Right kidney (tissue), 1 donor: ENCODE results near the gene ORAI3.

Experiments used
- DNase-seq: peaks from one replicate; pipeline ENCODE4 v3.0.0-alpha.2; 2016

ORAI3 gene

DNA sequence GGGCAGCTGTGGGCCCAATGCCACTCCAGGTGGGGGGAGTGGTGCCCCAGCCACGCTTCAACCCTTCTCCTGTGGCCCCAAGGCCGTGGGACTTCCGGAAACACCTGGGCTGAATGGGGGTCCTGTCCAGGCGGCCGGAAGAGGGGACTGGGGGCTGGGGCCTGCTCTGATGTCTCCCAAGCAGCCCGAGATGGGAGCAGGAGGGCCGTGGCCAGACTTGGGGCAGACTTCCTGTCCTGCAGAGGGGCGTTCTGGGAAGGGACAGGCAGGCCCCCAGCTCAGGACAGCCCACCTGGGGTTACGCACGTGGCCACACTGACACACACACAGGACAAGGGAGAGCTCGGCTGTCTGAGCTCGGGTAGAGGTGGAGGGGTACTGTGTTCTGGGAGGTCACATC, 41.2 kb downstream of the ORAI3 start:
- no peak for DNase-seq

DNA sequence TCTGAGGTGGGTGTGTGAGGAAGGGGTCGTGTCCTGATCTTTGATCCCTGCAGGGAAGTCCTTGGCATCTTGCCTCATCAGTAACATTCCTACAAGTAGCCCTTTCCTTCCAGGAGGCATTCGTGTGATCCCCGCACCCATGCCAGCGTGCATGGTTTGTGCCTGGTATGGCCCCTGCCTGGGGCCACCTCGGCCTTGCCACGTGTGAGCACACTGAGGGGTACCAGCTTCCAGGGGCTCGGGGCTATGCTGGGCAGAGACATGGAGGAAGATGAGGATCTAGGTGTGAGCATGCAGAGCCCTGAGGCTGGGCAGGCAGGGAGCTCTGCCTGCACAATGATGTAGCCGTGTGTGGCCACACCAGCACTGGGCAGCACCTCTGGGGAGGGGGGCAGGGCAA, 42.2 kb downstream of the ORAI3 start:
- DNase-seq: no peak

DNA sequence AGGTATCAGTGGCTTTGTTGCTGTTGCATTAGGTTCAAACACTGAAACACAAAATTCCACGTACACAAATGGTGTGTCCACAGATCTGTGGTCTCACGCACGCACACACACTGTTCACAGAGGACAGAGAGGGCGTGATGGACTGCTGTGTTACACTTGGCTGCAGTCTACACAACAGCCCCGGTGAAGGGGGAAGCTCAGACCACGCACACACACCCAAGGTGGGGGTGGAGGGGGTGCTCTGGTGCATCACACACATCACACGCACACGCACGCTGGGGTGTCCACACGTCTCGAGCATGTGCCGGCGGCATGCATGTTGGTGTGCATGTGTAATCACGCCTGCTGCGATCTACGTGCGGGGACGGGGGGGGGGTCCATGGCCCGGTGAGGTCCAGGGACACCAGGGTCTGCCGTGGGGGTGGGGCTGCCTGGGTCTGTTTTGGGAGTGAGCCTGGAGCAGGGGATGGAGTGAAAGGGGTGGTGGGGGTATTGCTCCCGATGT, 43.5 kb downstream of the ORAI3 start:
- no peak for DNase-seq

DNA sequence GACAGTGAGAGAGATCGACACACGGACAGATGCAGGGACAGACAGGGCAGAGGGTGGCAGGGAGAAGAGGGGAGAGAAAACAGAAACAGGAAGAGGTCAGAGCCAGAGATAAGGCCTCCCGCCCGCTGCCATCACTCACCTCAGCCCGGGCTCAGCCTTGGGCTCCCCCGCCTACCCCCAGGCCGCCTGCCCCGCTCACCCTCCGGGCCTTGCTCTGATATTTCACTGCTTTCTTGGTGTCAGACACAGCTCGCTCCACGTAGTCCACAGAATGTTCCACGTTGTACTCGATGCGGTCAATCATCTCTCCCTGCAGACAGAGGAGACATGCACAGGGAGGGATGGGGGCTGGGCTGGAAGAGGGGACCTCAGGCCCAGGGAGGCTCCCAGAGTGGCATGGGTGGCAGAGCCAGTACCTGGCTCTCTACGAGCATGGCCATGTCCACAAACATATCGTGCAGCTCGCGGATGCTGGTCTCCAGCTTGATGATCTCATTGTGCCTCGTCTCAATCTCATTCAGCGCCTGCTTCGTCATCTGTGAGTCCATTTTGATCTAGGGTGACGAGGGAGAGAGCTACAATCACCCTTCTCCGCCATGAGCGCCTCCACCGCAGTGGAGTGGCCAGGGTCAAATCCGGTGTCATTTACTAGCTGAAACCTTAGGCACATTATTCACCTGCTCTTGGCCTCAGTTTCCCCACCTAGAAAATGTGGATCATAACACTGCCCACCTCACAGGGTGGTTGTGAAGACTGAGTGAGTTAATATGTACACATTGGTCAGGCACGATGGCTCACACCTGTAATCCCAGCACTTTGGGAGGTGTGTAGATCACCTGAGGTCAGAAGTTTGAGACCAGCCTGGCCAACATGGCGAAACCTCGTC, 44.3 kb downstream of the ORAI3 start:
- no peak for DNase-seq

DNA sequence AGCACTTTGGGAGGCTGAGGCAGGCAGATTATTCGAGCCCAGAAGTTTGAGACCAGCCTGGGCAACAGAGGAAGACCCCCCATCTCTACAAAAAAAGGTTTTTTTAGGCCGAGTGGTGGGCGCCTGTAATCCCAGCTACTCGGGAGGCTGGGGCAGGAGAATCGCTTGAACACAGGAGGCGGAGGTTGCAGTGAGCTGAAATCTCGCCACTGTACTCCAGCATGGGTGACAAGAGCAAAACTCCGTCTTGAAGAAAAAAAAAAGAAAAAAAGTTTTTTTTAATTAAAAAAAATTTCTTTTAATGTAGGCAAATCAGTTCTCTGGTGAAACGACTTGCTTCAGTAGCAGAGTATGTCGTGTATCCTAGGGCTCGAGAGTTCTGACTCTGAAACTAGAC, 47.1 kb downstream of the ORAI3 start:
- no peak for DNase-seq

DNA sequence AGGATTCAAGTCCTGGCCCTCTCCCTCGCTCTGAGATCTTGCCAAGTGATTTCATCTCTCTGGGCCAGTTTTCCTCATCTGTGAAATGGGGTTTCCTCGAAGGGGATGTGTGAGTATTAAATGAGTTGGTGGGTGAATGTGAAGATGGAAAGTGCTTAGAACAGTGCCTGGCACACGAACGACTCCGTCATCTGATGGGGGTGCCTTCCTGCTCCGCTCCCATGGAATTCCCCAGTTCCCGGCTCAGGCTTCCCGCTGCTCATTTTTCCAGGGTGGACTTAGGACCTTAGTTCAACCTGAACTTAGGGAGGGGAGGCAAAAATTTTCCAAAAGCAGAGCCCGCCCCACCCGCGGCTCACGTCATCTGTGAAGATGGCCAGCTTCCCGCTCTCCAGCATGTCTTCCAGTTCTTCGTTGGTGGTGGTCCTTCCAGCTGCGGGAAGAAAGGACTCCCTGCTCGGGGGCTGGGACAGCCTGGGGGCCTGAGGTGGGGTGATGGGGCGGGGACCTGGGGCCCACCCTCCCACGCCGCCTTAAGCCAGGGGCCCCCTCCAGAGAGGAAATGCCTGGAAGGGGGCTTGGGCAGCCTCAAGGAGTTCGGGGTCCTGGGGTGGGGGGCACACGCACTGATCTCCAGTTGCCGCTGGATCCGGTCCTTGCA, 47.6 kb downstream of the ORAI3 start:
- DNase-seq: no peak

DNA sequence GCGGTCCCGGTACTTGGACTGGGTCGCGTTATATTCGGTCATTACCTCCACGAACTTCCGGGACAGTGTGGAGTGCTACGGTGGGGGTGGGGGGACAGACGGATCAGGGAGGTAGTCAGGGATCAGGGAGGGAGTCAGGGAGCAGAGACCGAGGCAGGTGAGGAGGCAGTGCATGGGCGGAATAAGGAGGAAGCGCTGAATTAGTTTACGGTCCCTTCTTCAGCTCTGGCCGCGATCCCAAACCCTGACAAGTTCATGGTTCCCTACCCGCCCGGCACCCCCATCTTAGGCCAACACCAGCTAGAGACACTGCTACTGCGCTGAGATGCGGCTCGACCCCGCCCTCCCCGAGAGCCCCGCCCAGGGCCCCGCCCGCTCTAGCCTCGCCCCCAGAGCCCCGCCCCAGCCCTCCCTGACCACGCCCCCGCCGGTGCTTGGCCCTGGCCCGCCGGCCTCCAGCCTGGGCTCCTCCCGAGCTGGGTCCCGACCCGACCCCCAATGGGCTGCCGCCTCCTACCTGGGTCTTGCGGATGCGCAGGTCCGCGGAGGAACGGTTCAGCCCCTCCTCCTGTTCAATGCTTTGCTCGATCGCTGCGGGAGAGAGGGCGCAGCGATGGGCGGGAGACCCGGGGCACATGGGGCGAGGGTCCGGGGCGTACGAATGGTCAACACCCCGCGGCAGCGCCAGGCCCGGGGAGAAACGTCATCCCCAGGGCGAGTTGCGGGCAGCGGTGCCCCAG, 48.3 kb downstream of the ORAI3 start:
- DNase-seq: peak; percentile 39

DNA sequence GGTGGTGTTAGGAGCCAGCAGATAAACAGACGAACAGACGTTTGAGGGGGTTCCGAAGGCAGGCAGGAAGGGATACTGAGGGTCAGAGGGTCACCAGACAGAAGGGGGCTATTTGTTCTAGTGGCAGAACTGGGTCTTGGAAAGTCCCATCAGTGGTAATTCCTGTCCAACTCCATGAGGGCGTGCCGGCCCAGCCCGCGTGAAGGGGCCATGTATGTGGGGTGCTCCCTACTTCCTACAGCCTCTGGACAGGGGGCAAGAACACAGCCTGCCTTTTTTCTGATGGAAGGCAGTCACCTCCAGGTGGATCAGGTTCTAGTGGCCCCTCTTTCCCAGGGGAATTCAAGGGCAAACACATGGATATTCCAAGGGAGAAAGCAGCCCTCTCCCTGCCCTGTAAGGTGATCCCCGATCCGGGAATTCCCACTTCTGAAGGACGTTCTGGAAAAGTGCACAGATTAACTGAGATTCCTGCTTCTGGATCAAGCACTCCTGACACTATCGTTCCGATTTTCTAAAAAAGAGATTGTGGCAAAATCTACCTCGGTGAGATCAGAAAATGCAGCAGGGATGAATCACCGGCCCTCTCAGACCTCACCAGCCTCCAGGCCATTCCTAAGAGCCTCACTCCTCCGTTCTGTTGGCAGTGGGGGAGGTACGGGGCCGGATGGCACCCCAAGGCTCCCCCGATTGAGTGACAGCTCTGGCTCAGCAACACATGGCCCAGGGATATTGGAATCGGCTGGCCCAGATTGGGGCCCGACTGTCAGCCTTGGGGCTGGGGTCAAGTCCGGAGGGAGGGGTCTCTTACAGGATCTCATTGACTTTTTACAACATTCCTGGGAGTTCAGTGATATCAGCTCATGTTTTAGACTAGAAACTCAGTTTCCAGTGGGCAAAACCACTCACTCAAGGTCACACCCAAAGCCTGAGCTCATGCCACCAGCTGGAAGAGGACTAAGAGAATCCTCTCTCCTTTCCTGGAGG, 49.1 kb downstream of the ORAI3 start:
- no peak for DNase-seq

DNA sequence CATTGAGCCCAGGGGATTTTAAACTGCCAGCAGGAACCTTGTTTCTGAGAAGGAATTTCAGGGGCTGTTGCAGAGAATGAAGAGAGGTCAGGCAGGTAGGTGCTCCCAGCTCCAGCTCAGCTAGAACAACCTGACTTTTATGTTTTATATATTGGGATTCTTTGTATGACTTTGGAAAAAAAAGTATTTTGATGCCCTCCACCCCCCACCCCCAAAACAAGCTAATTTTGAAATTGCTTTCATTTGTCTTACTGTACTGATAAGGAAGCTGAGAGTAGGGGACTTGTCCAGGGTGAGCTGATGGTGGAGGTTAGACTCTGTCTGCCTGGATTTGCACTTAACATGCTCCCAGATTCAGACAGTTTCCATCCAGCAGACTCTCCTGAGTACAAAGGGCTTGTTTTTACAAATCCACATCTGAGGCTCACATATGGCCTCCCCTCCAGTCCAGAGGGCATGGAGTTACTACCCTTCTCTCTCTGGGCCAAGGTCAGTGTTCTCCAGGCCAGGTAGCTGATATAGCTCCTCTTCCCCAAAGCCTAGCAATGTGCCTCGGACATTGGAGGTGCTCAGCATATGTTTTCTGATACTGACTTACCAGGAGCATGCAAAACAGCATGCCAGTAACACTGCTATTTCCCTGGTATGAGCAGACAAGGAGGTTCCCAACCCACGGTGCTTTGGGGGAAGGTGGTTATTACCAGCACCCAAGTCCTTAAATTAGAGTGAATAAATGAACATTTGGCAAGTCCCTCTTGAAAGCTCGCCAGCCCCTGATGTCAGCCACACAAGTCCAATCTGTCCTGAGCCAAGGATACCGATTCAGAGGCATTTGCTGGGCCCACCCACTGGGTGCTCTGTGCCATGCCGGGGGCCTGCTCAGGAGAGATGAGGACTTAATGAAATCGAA, 50.2 kb downstream of the ORAI3 start:
- no peak for DNase-seq

DNA sequence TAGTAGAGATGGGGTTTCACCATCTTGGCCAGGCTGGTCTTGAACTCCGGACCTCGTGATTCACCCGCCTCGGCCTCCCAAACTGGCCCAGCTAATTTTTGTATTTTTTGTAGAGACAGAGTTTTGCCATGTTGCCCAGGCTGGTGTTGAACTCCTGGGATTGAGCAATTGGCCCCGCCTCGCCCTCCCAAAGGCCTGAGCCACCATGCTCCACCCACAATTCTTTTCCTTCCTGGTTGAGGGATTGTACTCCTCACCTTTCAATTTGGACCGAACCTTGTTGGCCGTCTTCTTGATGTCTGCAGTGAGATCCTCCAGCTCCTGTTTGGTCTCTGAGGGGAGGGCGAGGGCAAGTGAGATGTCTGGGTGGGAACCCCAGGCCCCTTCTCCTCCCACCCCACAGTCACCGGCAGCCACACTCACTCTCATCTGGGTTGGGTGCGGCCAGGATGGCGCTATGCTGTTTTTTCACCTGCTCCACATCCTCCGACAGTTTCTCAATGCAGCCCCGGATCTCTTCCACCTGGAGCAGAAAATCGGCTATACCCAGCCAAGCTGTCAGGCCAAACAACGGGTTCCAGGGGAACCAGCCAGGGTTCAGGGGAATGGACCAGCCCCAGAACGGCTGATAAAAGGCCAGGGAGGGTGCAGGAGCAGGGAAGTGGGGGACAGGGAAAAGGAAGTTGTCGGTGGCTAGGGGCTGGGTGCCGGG, 52.0 kb downstream of the ORAI3 start:
- no peak for DNase-seq

DNA sequence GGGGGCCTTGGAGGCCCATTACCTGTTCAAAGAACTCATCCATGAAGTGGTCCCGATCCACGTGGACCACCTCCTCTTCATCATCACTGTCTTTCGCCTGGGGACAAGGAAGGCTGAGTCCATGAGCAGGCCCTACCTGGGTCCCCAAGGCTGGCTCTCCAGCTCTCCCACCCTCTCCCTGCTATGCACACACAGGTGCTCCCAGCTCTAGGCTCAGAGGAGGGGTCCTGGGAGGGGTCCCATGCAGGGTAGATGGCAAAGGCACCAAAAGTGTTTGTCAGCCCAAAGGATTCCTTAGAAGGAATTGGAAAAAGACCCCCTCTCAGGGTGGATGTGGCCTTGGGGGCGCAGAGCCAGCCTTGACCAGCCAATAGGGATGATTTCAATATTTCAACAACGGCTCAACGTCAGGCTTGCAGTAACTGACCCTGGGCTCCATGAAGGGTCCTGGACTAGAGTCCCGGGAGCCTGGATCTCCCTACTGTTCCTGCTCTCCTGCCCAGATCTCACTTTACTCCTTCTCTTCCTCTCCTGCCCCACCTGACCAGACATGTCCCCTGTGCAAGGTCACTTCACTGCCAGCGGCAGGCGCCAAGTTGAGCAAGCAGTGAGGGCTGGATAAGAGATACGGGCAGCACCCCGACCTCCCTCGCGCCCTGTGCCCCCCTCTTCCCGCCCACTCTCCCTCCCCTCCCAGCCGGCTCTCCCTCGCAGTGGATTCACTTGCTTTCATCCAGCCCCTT, 52.8 kb downstream of the ORAI3 start:
- no peak for DNase-seq

DNA sequence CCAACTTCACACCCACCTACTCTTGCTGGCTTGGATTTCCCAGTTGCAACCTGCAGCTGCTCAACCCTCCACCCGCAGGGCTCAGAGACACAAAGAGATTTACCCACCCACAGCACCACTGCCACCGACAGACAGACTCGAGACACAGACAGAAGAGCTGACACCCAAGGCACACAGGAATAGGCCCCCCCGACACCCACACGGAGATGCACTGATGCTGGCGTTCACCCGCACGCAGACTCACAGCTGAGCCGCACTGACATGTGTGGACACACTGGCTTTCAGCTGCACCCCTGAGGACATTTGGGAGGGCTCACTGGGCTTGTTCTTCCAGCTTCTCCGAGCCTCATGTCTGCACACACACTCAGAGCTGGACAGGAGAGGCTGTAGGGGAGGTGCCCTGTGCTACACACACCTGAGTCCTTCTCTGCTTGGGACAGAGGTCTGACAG, 53.4 kb downstream of the ORAI3 start:
- DNase-seq: no peak

DNA sequence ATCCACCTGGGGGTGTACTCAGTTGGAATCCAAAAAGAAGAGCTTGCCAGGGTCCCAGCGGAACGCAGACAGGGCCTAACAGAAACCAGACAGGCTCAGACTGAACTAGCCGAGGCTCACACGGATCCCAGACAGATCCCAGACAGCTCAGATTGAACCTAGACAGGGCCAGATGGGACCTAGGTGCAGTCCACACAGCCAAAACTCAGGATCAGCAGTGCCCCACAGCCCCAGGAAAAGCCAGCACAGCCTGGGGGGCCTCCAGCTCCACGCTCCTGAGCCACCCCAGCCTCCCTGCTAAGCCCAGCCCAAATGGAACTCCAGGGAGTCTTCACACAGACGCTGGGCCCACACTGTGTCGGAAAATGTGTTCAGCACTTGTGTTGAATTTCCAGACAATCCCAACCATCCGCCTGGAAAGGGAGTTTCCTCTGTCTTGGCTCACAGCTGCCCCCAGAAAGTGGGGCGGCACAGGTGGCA, 54.0 kb downstream of the ORAI3 start:
- DNase-seq: no peak

DNA sequence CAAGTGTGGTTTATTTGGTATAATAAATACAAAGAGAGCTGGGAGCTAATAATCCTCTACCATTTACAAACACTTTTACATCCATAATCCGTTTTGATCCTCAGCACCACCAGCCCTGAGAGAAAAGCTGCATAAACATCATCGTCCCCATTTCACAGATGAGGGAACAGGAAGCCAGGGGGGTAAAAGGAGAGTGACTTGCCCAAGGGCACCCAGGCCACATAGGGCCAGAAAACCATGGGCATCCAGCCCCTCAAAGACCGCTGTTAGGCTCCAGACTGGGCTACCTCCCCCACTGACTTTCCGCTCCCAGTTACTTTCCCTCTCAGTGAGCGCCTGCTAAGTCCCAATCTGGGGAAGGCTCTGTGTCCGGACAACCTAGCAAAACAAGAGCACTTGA, 54.9 kb downstream of the ORAI3 start:
- no peak for DNase-seq
